Ramos (cell line): ENCODE results near the gene CDK2AP2.

Source experiments
- in situ Hi-C: fragments of 300-500 bp; cut with MboI; formaldehyde crosslinking; loops from one replicate; pipeline ENCODE4 v1.14.3; 2022; ENCODE audit warnings: low sequenced_read_pairs; ENCODE audit not compliant: unreplicated experiment

CDK2AP2 gene

DNA sequence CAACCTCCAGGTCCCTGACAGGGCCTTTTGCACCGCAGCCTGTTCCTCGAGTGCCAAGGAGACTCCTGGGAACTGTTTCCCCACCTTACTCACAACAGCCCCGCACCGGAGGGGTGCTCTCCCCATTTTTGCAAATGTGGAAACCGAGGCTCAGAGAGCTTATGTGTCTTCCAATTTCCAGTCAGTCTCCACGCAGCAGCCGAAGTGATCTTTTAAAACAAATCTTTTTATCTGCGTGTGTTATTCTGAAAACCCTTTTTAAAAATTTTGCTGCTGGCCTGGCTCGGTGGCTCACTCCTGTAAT lies 38.5 kb downstream of the CDK2AP2 start:
- in situ Hi-C loops, result loop anchor here (10.0 kb wide), 1 partner anchor 65 kb away; the partner anchor contains the start of genes PPP1CA and TBC1D10C

DNA sequence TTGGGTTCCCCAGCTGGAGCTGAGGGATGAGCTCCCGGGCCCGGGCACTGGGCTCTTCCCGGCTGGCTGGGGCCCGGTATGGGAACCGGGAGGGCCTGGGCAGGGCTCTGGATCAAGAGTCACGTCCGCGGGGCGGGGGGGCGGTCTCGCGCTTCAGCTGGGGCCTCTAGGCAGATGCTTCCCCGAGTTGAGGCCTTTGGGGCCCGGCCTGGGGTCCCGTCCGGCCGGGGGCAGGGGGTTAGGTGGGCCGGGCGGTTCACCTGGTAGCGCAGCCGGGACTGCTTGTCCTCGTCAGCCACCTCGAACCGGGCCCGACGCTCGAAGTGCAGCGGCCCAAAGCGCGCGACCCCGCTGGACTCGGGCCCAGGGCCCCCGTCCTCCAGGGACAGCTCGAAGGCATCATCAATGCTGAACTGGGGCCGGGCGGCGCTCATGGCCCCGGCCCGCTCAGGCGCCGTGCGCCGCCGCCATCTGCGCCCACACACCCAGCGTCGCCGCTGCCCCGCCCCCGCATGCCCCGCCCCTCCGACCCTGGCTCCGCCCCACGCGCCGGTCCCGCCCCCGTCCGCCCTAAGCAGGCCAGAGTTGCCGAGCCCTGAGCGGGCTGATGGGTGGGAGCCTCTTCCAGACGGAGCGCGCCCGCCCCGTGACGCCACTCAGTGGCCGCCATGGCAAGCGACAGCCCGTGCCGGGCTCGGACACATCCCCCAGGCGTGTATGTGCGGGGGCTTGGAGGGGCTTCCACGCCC lies 39.0 kb downstream of the CDK2AP2 start, which contains the start of gene TMEM134:
Gene TMEM134, minus strand, starts transcription at position 493 of the 749 bp plus-strand sequence. Its CDS starts 59 bp downstream, at position 434.
- in situ Hi-C loops, result loop anchor here (10.0 kb wide), 1 partner anchor 64 kb away; the partner anchor contains the start of genes PPP1CA and TBC1D10C

DNA sequence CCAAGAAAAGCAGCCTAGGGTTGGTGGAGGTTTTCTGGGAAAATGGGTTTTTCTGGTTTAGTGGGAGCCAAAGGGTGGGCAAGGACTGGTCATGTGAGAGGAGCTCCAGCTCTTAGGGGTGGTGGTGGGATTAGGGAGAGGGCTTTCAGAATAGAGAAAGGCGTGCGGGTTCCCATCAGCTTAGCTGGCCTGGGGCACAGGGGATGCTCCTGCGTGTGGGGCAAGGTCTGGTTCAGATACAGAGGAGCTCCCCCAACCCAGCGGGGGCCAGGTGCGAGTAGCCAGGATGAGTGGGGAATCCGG lies 39.6 kb downstream of the CDK2AP2 start:
- in situ Hi-C loops, result loop anchor here (10.0 kb wide), 1 partner anchor 64 kb away; the partner anchor contains the start of genes PPP1CA and TBC1D10C

DNA sequence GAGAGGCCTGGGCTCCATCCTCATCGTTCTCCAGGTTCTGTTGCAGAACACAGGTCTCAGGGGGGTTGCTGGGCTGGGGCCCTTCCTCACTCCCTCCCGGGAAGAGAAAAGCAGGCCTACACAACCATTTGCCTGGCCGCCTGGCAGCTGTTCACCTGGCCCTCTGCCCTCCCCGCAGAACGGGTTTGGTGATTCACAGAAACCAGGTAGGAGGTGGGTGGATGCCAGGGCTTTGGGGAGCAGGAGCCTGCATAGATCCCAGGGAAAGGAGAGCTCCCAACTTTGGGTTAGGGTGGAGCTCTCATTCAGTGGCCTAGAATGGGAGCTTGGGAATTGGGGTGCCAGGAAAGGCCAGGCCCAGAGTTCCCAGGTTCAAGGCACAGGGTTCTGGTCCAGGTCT lies 39.9 kb downstream of the CDK2AP2 start:
- in situ Hi-C loops, result loop anchor here (10.0 kb wide), 1 partner anchor 63 kb away; the partner anchor contains the start of genes PPP1CA and TBC1D10C

DNA sequence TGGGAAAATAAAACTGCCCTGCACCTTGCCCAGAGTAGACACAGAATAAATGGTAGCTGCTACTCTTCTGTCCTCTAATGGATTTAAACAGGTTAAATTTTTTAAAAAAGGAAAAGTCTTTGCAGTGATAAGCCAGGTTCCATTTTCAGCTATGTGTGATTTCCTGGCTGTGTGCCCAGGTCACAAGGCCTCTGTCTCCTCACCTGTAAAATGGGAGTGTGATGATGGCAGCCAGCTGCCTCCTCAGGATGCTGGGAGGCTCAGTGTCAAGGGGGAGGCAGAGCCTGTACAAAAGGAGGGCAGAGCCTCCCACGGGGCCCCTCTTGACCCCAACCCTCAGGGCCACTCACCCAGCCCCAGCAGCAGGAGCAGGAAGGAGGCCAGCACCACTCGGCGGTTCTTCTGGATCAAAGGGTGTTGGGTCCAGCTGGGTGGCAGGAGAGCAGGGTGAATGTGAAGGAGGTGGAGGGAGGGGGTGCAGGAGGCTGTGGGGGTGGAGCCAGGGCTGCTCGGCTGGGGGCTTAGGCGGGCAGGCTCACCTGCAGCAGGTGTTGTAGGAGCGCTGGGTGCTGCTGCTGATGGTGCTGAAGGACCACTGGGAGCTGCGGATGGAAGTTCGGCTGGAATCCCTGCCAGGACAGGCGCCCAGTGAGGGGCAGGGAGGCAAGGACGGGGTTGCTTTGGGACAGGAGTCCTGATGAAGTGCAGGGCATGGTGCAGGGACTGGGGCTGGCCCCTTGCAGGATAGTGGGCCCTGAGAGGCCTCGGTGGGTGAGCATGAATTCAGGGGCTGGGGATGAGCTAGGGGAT lies 40.8 kb downstream of the CDK2AP2 start:
- in situ Hi-C loops, result loop anchor here (10.0 kb wide), 1 partner anchor 62 kb away; the partner anchor contains the start of genes PPP1CA and TBC1D10C

DNA sequence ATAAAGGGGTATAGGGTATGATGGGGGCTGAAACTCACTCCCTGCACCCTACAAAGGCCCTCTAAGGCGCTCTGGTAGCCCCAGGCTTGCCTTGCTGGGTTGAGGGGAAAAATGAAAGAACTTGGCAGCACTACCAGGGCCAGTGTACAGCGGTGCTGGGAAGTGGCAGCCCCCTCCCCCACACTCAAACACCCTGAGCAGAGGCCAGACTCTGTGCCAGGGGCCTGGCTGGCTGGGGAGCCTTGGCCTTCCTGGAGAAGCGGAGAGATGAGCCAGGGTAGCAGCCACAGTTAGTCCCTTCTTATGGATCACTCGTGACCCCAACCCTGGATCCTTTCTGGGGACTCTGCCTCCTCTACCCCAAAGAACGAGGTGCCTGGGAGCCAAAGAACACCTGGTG lies 41.6 kb downstream of the CDK2AP2 start:
- in situ Hi-C loops, result loop anchor here (10.0 kb wide), 1 partner anchor 62 kb away; the partner anchor contains the start of genes PPP1CA and TBC1D10C

DNA sequence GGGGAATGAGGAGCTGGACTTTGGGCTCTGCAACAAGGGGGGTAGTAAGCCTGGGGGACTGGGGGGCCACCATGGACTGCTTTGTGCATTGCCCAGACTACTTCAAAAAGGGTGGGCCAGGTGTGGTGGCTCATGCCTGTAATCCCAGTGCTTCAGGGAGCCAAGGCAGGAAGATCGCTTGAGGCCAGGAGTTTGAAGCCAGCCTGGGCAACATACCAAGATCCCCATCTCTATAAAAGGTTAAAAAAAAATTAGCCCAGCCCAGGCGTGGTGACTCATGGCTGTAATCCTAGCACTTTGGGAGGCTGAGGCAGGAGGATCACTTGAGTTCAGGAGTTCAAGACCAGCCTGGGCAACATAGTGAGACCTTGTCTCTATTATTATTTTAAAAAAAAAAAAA lies 42.4 kb downstream of the CDK2AP2 start:
- in situ Hi-C loops, result loop anchor here (10.0 kb wide), 1 partner anchor 61 kb away; the partner anchor contains the start of genes PPP1CA and TBC1D10C

DNA sequence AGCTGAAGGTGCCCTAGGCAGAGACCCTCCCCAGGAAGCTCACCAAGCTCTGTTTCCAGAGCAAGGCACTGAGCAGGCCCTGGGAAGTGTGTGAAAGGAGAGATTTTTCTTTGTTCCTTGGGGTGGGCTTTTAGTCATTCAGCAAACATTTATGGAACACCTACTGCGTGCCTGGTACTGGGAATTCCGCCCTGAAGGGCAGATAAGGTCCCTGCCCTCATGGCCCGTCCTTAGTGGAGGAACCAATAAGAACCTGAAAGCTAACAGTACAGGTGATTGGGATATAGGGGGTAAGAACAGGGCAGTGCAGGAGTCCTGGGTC lies 42.8 kb downstream of the CDK2AP2 start:
- in situ Hi-C loops, result loop anchor here (10.0 kb wide), 1 partner anchor 60 kb away; the partner anchor contains the start of genes PPP1CA and TBC1D10C

DNA sequence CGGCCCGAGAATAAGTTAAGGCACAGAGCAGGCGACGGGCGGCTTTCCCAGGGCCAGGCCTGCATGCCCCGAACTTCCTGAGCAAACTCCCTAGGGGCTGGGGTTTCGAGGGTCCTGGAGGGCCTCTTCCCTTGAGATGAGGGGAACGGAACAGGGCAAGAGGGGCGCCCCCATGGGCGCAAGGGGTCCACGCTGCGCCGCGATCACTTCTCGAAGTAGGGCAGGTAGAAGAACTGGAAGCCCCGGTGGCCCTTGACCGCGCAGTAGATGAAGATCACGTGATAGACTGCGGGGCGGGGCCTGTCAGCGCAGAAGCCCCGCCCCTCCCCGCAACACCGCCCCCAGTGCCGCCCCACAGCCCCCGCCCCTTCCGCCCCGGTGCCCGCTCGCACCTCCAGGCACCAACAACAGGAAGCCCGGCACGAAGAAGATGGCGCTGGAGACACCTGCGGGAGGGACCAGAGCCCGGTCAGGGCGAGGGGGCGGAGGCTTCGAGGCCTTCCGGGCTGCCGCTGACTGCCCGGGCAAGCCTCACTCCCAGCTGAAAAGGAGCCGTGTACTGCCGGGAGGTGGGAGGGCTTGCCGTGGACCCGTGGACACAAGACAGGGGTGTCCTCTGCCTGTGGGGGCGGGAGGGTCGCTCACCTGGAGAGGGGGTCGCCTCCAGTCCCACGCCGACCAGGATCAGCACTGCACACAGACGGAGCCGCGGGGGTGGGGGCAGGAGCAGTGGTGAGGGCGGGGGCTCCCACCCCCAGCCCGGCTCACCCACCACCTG lies 43.4 kb downstream of the CDK2AP2 start:
- in situ Hi-C loops, result loop anchor here (10.0 kb wide), 1 partner anchor 60 kb away; the partner anchor contains the start of genes PPP1CA and TBC1D10C

DNA sequence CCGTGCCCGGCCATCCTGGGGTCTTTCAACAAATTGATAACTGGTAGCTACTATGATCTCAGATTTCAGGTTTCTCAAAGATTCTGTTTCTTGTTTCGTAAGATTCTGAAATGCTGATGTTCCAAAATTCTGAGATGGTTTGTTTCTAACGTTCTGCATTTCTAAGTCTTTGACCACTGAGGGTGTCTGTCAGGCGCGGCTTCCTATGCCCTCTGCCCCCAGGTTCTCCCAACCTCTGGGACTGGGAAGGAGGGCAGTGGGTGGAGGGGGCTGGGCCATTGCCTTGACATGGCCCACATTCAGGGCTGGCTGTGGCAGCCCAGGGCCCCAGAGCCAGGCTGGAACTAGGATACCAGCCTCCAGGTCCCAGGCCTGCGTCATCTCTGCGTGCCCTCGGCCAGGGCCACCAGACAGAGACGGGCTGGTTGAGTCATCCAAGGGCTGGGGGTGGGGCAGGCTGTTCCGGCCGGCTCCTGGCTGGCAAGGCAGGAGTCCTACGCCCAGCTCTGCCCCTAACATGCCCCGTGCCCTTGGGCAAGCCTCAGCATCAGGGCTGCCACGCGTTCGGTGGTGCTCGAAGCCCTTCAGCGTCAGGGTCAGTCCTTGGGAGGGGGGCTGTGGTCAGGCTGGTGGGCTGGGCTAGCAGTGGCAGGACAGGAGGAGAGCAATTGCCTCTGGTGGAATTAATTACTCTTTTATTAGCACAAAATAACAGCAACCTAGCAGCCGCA lies 44.1 kb downstream of the CDK2AP2 start:
- in situ Hi-C loops, result loop anchor here (10.0 kb wide), 1 partner anchor 59 kb away; the partner anchor contains the start of genes PPP1CA and TBC1D10C

DNA sequence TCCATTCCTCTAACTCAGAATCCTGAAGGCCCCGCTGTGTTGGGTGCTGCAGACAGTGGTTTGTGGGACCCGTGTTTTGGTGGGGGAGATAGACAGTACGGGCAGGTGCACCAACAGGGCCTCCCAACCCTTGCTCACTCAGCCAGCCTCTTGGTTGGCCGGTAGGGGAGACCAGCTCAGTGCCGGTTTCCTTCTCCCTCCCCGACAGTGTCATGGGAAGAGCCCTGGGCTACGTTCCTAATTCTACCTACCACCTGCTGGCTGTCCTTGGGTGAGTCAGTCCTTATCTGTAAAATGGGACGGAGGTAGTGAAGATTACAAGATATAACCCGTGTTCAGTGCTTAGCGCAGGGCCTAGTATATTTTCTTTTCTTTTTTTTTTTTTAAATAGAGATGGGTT lies 44.8 kb downstream of the CDK2AP2 start:
- in situ Hi-C loops, result loop anchor here (10.0 kb wide), 1 partner anchor 58 kb away; the partner anchor contains the start of genes PPP1CA and TBC1D10C

DNA sequence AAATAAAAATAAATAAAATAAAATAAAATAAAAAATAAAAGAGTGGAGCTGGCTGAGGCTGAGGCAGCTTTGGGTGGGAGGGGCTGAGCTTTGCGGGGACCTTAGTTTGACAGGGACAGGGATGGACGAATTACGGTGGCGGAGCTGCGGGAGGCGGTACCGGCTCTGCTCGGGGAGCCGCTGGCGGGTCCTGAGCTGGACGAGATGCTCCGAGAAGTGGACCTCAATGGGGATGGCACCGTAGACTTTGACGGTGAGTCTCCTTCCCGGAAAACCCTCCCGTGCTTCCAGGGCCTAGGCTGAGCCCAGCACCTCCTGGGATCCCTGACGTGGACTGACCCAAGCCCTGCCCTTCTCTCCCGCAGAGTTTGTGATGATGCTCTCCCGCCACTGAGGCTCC lies 49.7 kb downstream of the CDK2AP2 start:
- in situ Hi-C loops, result no loop called here

DNA sequence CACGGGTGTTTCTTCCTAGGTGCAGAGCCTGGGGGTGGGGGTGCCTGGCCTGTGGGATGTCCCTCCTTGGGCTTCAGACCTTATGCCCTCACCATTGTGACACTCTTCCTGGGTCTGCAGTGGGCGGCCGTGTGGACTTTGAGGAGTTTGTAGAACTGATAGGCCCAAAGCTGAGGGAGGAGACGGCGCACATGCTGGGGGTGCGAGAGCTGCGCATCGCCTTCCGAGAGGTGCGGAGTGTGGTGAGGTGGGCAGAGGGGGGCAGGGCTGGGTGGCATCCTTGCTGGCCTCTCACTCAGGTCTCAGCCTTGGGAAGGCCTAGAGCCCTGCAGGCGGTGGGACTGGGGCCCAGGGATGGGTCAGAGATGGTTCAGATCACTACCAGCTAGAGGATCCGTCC lies 50.5 kb downstream of the CDK2AP2 start:
- in situ Hi-C loops, result no loop called here
